GM10266 (cell line): ENCODE data around the gene LST1.

Experiments
- DNase-seq: peaks from one replicate; pipeline ENCODE4 v3.0.0; 2012; ENCODE audit errors: extremely low spot score
- CTCF ChIP-seq: IDR thresholded peaks from 2 replicates; pipeline ENCODE4 v1.5.1; 2012; ENCODE audit warnings: mild to moderate bottlenecking, low read depth; ENCODE audit not compliant: control insufficient read depth, insufficient read depth; ENCODE audit errors: missing control alignments

The LST1 gene

GRCh38 chr6:31617010-31617409, 30.9 kb downstream of the LST1 start:
- DNase-seq = no peak

GRCh38 chr6:31619805-31620585, 33.9 kb downstream of the LST1 start:
- TF ChIP-seq CTCF = no peak
- DNase-seq = peak; percentile 87

More at GRCh38 chr6:31617010-31617409, 30.9 kb downstream of the LST1 start:
- no peak for TF ChIP-seq CTCF

GRCh38 chr6:31620586-31621319, 34.7 kb downstream of the LST1 start, which contains the start of gene PRRC2A:
TSS of gene PRRC2A (plus strand) at chr6:31620715. CDS start at chr6:31622790, 2,075 bp downstream.
- TF ChIP-seq CTCF = no peak

GRCh38 chr6:31621320-31621939, 35.4 kb downstream of the LST1 start:
- TF ChIP-seq CTCF = no peak

More at GRCh38 chr6:31620586-31621319, 34.7 kb downstream of the LST1 start, which contains the start of gene PRRC2A:
- peak; percentile 99 for DNase-seq

GRCh38 chr6:31621991-31622390, 35.9 kb downstream of the LST1 start:
- DNase-seq = no peak
- TF ChIP-seq CTCF = no peak

More at GRCh38 chr6:31621320-31621939, 35.4 kb downstream of the LST1 start:
- no peak for DNase-seq

- no peak for TF ChIP-seq CTCF
- no peak for DNase-seq
These were observed 36.6 kb downstream of the LST1 start for GRCh38 chr6:31622684-31623091.
